Measurements from ENCODE around the gene PIK3R6. TPM values are rescaled to one million over a fixed set of nuclear protein-coding genes. Genes with fewer than 3 reads are reported as not detected.

Gene PIK3R6
- polyA plus RNA-seq, 1 of the 3 experiments (the other 2 are of a cell fraction), result 0.03 TPM

GRCh38 chr17:8898636-8899035 is 31.2 kb upstream of the PIK3R6 start:
- Histone ChIP-seq H3K4me2 (no peak overlapping the region), H3K27me3 (ENCODE audit: insufficient read depth) (peaks cover 51% of the 10 kb centered on the region; the same call in 1 of the 2 replicates), H2AFZ (ENCODE audit: low read depth) (no peak overlapping the region), H3K4me1 (ENCODE audit: control insufficient read depth in 1 of 2, insufficient read depth in 2 of 2, low read depth in 1 of 2, low read length in 1 of 2) (no peaks in the 10 kb centered on the region), H3K9me2 (no peaks in the 10 kb centered on the region), H3K79me2 (ENCODE audit: insufficient read depth) (no peaks in the 10 kb centered on the region), H3K9ac (no peak overlapping the region), H3K9me3 (no peaks in the 10 kb centered on the region), H3K27ac (ENCODE audit: low read depth in 2 of 2, low read length in 1 of 2) (no peak overlapping the region), H3F3A (replicated peaks; ENCODE audit: insufficient read depth) (no peaks in the 10 kb centered on the region), H4K20me1 (ENCODE audit: insufficient read depth) (no peaks in the 10 kb centered on the region), H3K36me3 (replicated peaks in 1 of 2; ENCODE audit: control insufficient read depth in 1 of 2, insufficient read depth in 2 of 2, low read length in 1 of 2) (no peaks in the 10 kb centered on the region), H3K4me3 (ENCODE audit: low read depth in 2 of 2, low read length in 1 of 2) (no peak overlapping the region)
- WGBS (ENCODE audit: low lambda C conversion rate), result 5% methylated on average over 6 of the region's 6 CpGs
- POLR2A ChIA-PET, result no interaction called here
- no peak for DNase-seq
- CTCF ChIA-PET, result no interaction called here
- TF ChIP-seq TEAD4 (IDR thresholded peaks at IDR 0.05; ENCODE audit: borderline replicate concordance, insufficient read depth) (no peak), RAD21 (IDR thresholded peaks at IDR 0.05; ENCODE audit: low read length) (no peak), EZH2phosphoT487 (IDR thresholded peaks at IDR 0.05; ENCODE audit: borderline replicate concordance, low read depth) (no peak), REST (IDR thresholded peaks at IDR 0.05; ENCODE audit: low read depth, low read length) (no peak), NFIC (IDR thresholded peaks at IDR 0.05; ENCODE audit: borderline replicate concordance) (no peak), FOXM1 (IDR thresholded peaks at IDR 0.05; ENCODE audit: low read depth) (no peak), EP300 (IDR thresholded peaks at IDR 0.05; ENCODE audit: borderline replicate concordance in 1 of 2, low read depth in 1 of 2, low read length in 1 of 2) (no peak), TCF12 (IDR thresholded peaks at IDR 0.05) (no peak)
- TF ChIP-seq, protein P1, sequence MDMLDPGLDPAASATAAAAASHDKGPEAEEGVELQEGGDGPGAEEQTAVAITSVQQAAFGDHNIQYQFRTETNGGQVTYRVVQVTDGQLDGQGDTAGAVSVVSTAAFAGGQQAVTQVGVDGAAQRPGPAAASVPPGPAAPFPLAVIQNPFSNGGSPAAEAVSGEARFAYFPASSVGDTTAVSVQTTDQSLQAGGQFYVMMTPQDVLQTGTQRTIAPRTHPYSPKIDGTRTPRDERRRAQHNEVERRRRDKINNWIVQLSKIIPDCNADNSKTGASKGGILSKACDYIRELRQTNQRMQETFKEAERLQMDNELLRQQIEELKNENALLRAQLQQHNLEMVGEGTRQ (IDR thresholded peaks at IDR 0.05; ENCODE audit: borderline replicate concordance, low read depth, low read length), result no peak
- TF ChIP-seq, protein P2, sequence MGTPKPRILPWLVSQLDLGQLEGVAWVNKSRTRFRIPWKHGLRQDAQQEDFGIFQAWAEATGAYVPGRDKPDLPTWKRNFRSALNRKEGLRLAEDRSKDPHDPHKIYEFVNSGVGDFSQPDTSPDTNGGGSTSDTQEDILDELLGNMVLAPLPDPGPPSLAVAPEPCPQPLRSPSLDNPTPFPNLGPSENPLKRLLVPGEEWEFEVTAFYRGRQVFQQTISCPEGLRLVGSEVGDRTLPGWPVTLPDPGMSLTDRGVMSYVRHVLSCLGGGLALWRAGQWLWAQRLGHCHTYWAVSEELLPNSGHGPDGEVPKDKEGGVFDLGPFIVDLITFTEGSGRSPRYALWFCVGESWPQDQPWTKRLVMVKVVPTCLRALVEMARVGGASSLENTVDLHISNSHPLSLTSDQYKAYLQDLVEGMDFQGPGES (IDR thresholded peaks at IDR 0.05; ENCODE audit: low read depth, low read length), result no peak

DNA sequence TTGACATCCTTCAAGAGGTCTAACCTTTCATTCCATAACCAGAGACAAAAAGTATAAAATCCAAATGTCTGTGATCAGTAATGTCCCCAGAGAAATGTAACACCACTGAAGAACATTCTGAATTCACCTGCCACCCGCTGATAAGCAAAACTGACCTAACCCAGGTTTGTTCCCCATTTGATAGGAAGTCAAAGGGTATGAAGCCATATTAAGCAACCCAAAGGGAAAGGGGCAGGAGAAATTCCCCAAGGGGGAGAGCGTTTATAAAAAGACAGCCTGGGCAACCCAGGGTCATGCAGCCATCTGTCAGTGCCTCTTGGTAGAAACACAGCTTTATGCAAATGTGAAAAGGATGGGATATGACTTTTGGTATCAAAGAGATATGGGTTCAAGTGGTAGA is 30.7 kb upstream of the PIK3R6 start:
- H3K27ac ChIP-seq (ENCODE audit: low read depth in 2 of 2, low read length in 1 of 2), result no peak overlapping the region
- CTCF ChIA-PET, result no interaction called here
- H3F3A ChIP-seq (replicated peaks; ENCODE audit: insufficient read depth), result no peaks in the 10 kb centered on the region

More for the DNA sequence above, 30.7 kb upstream of the PIK3R6 start:
- TF ChIP-seq RAD21 (IDR thresholded peaks at IDR 0.05; ENCODE audit: low read length), result no peak
- TF ChIP-seq GABPA (IDR thresholded peaks at IDR 0.05; ENCODE audit: low read depth), result no peak
- TF ChIP-seq TEAD4 (IDR thresholded peaks at IDR 0.05; ENCODE audit: borderline replicate concordance, insufficient read depth), result no peak
- TF ChIP-seq, protein P3, sequence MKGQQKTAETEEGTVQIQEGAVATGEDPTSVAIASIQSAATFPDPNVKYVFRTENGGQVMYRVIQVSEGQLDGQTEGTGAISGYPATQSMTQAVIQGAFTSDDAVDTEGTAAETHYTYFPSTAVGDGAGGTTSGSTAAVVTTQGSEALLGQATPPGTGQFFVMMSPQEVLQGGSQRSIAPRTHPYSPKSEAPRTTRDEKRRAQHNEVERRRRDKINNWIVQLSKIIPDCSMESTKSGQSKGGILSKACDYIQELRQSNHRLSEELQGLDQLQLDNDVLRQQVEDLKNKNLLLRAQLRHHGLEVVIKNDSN (IDR thresholded peaks at IDR 0.05; ENCODE audit: borderline replicate concordance, low read depth), result no peak
- TF ChIP-seq EZH2phosphoT487 (IDR thresholded peaks at IDR 0.05; ENCODE audit: borderline replicate concordance, low read depth), result no peak
- TF ChIP-seq FOSL2 (IDR thresholded peaks at IDR 0.05; ENCODE audit: borderline replicate concordance, low read depth), result no peak
- TF ChIP-seq MXI1 (IDR thresholded peaks at IDR 0.05; ENCODE audit: low read depth, low read length), result no peak
- no peak for TF ChIP-seq JUND (IDR thresholded peaks at IDR 0.05)
- TF ChIP-seq YY1 (IDR thresholded peaks at IDR 0.05; ENCODE audit: low read depth), result no peak
- H3K4me2 ChIP-seq, result no peak overlapping the region
- no peak overlapping the region for H3K4me3 ChIP-seq (ENCODE audit: low read depth in 2 of 2, low read length in 1 of 2)
- DNase-seq, result no peak
- H4K20me1 ChIP-seq (ENCODE audit: insufficient read depth), result no peaks in the 10 kb centered on the region
- H3K9me3 ChIP-seq, result no peaks in the 10 kb centered on the region
- no peak overlapping the region for H2AFZ ChIP-seq (ENCODE audit: low read depth)
- H3K9me2 ChIP-seq, result no peaks in the 10 kb centered on the region
- no peaks in the 10 kb centered on the region for H3K4me1 ChIP-seq (ENCODE audit: control insufficient read depth in 1 of 2, insufficient read depth in 2 of 2, low read depth in 1 of 2, low read length in 1 of 2)
- peaks cover 51% of the 10 kb centered on the region; the same call in 1 of the 2 replicates for H3K27me3 ChIP-seq (ENCODE audit: insufficient read depth)
- POLR2A ChIA-PET, result no interaction called here
- H3K9ac ChIP-seq, result no peak overlapping the region
- H3K36me3 ChIP-seq (replicated peaks in 1 of 2; ENCODE audit: control insufficient read depth in 1 of 2, insufficient read depth in 2 of 2, low read length in 1 of 2), result no peaks in the 10 kb centered on the region
- 4% methylated on average over 2 of the region's 2 CpGs for WGBS (ENCODE audit: low lambda C conversion rate)
- no peaks in the 10 kb centered on the region for H3K79me2 ChIP-seq (ENCODE audit: insufficient read depth)
